ENCODE data around the gene PVRIG. TPM values are rescaled to one million over a fixed set of nuclear protein-coding genes. Genes with fewer than 3 reads are reported as not detected.
A peak's percentile ranks its signal among the peaks of the same experiment; 100 is the strongest.
"Not testable (repeated sequence)": the region's sequence is repeated elsewhere in the genome, so short reads cannot be mapped to it uniquely, and the experiment has no call there.

The PVRIG gene
- total RNA-seq, 2 experiments from 2014 or later, result 22.7 to 22.8 TPM

DNA sequence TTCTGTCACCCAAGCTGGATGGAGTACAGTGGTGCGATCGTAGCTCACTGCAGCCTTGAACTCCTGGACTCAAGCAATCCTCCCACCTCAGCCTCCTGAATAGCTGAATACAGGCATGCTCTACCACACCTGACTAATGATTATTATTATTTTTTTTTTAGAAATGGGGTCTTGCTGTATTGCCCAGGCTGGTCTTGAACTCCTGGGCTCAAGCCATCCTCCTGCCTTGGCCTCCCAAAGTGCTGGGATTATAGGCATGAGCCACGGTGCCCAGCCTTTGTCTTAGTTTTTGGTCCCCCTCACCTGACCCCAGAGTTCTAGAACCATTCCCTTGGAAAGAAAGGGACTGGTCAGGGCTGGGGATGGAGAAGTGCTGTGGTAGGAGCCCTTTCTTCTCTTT, 39.7 kb upstream of the PVRIG start:
- H3K27ac Mint-ChIP-seq, result peak overlapping the region; percentile 72
- H3K4me3 Mint-ChIP-seq, result peak overlapping the region; percentile 44
- peaks cover 49% of the 10 kb centered on the region for H3K4me1 Mint-ChIP-seq (ENCODE audit: low read depth)
- DNase-seq; H3K9me3 Mint-ChIP-seq; intact Hi-C loops (cut with micrococcal nuclease); H3K36me3 Mint-ChIP-seq (ENCODE audit: low read depth); H3K27me3 Mint-ChIP-seq (ENCODE audit: low read depth): not testable (repeated sequence)
- CTCF ChIA-PET, result interaction anchor here (0.6 to 4.3 kb wide), 6 partner anchors 9 to 190 kb away, joined by 3 to 30 read pairs (median 4); no protein-coding TSS in a partner anchor

DNA sequence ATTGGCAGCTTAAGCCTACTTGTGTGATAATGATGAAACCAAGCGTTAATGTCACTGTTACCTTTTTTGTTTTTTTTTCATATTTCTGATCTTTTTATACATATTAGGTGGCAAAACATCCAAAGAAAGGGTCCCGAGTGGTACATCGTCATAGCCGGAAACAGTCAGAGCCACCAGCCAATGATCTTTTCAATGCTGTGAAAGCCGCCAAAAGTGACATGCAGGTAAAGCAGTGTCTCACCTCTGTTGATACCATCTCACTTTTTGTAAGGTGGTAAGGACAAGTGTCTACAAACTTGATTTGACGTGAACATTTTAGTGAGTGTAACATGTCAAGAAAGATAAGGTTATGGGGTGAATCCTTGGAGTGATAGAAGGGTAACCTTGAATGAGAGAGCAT, 37.1 kb upstream of the PVRIG start:
- CTCF ChIA-PET, result interaction anchor here (1.3 kb wide), 1 partner anchor 44 kb away, joined by 4 read pairs; no protein-coding TSS in a partner anchor
- H3K4me3 Mint-ChIP-seq, result not testable (repeated sequence)
- peaks cover 35% of the 10 kb centered on the region for H3K4me1 Mint-ChIP-seq (ENCODE audit: low read depth)

DNA sequence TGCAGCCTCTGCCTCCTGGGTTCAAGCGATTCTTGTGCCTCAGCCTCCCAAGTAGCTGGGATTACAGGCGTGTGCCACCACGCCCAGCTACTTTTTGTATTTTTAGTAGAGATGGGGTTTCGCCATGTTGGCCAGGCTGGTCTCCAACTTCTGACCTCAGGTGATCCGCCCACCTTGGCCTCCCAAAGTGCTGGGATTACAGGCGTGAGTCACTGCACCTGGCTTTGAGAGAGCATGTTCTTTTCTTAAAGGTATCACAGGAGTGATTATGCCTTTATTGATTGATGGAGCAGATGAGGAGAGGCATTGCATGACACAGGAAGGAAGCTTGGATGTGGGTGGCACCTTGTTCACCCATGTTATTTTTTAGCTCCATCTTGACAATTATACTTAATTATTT, 36.7 kb upstream of the PVRIG start:
- intact Hi-C loops (cut with micrococcal nuclease); H3K36me3 Mint-ChIP-seq (ENCODE audit: low read depth); H3K27ac Mint-ChIP-seq: not testable (repeated sequence)

More for the DNA sequence above, 37.1 kb upstream of the PVRIG start:
- DNase-seq, result peak; percentile 33
- H3K27ac Mint-ChIP-seq; H3K9me3 Mint-ChIP-seq; intact Hi-C loops (cut with micrococcal nuclease); H3K27me3 Mint-ChIP-seq (ENCODE audit: low read depth); H3K36me3 Mint-ChIP-seq (ENCODE audit: low read depth): not testable (repeated sequence)

GRCh38 chr7:100185726-100186125, 34.0 kb upstream of the PVRIG start:
- peaks cover 5% of the 10 kb centered on the region for H3K36me3 Mint-ChIP-seq (ENCODE audit: low read depth)
- peaks cover 37% of the 10 kb centered on the region for H3K4me1 Mint-ChIP-seq (ENCODE audit: low read depth)
- CTCF ChIA-PET, result interaction anchor here (0.6 to 2.0 kb wide), 3 partner anchors 17 to 31 kb away, joined by 3 to 7 read pairs (median 4); partner anchors contain the start of gene GAL3ST4
- H3K9me3 Mint-ChIP-seq, result no peaks in the 10 kb centered on the region
- H3K4me3 Mint-ChIP-seq, result no peak overlapping the region
- intact Hi-C loops (cut with micrococcal nuclease), result no loop called here
- DNase-seq, result no peak
- no peak overlapping the region for H3K27ac Mint-ChIP-seq
- H3K27me3 Mint-ChIP-seq (ENCODE audit: low read depth), result no peaks in the 10 kb centered on the region

More for the DNA sequence above, 36.7 kb upstream of the PVRIG start:
- not testable (repeated sequence) for H3K27me3 Mint-ChIP-seq (ENCODE audit: low read depth); H3K4me3 Mint-ChIP-seq; H3K9me3 Mint-ChIP-seq; DNase-seq
- CTCF ChIA-PET, result interaction anchor here (0.7 kb wide), 1 partner anchor 50 kb away, joined by 3 read pairs; no protein-coding TSS in a partner anchor
- H3K4me1 Mint-ChIP-seq (ENCODE audit: low read depth), result peaks cover 31% of the 10 kb centered on the region

- Mint-ChIP-seq H3K4me1 (ENCODE audit: low read depth) (peaks cover 37% of the 10 kb centered on the region), H3K36me3 (ENCODE audit: low read depth) (no peaks in the 10 kb centered on the region), H3K4me3 (no peak overlapping the region), H3K27ac (no peak overlapping the region), H3K27me3 (ENCODE audit: low read depth) (no peaks in the 10 kb centered on the region), H3K9me3 (no peaks in the 10 kb centered on the region)
- no peak for DNase-seq
- intact Hi-C loops (cut with micrococcal nuclease), result no loop called here
- CTCF ChIA-PET, result interaction anchor here (0.7 to 3.9 kb wide), 10 partner anchors 10 to 219 kb away, joined by 3 to 39 read pairs (median 4); partner anchors contain the start of genes GAL3ST4, GPC2 and STAG3
Observed at GRCh38 chr7:100189061-100189460, 30.7 kb upstream of the PVRIG start.

DNA sequence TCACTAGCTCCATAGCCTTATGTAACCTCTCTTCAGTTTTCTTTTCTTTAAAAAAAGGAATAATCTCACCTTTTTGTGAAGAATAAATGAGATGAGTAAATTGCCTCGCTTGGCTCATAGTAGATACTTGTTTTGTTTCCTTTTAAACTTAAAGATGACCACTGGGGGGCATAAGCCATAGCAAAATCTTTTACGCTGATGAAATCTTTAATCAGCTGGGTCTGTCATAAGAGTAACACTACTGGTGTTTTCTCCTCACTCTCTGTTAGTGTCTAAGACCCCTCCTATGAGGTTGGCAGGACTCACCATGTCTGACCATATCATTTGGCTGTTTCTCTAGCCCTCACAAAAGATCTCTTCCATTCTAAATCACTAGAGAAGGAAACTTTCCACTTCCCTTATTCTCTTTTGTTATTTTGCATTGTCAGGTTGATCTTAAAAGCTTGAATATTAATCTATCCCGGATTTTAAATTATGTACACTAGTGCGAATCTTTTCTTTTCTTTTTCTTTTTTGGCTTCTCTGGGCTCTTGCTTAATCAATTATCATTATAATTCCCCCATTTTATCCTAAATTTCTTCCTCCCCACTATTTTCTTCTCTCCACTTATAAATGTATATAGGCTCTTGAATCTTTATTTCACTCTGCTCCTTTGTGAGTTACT, 29.6 kb upstream of the PVRIG start:
- Mint-ChIP-seq H3K27ac (peak overlapping the region; percentile 80), H3K4me3 (no peak overlapping the region), H3K27me3 (ENCODE audit: low read depth) (no peaks in the 10 kb centered on the region), H3K4me1 (ENCODE audit: low read depth) (peaks cover 45% of the 10 kb centered on the region), H3K9me3 (no peaks in the 10 kb centered on the region), H3K36me3 (ENCODE audit: low read depth) (peaks cover 3% of the 10 kb centered on the region)
- CTCF ChIA-PET, result interaction anchor here (0.5 to 3.9 kb wide), 16 partner anchors 8 to 217 kb away, joined by 3 to 39 read pairs (median 4); partner anchors contain the start of genes GPC2 and STAG3
- no peak for DNase-seq
- intact Hi-C loops (cut with micrococcal nuclease), result loop anchor here (1.0 kb wide), 4 partner anchors 19 to 217 kb away; partner anchors contain the start of gene LAMTOR4

DNA sequence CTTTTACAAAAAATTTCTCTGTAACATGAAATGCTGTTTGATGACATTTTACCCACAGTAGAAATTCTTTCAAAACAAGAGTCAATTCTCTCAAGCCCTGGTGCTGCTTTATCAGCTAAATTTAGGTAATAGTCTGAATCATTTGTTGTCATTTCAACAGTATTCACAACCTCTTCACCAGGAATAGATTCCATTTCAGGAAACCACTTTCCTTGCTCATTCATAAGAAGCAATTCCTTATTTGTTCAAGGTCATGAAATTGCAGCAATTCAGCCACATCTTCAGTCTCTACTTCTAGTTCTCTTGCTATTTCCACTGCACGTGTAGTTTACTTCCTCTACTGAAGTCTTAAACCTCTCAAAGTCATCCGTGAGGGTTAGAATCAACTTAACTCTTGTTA, 28.0 kb upstream of the PVRIG start:
- DNase-seq, result no peak
- H3K36me3 Mint-ChIP-seq (ENCODE audit: low read depth), result peaks cover 3% of the 10 kb centered on the region
- no peaks in the 10 kb centered on the region for H3K27me3 Mint-ChIP-seq (ENCODE audit: low read depth)
- H3K4me3 Mint-ChIP-seq, result no peak overlapping the region
- no peaks in the 10 kb centered on the region for H3K9me3 Mint-ChIP-seq
- intact Hi-C loops (cut with micrococcal nuclease), result no loop called here
- peak overlapping the region; percentile 56 for H3K27ac Mint-ChIP-seq
- CTCF ChIA-PET, result interaction anchor here (1.6 to 4.9 kb wide), 2 partner anchors 26 to 59 kb away, joined by 4 to 14 read pairs; no protein-coding TSS in a partner anchor
- peaks cover 55% of the 10 kb centered on the region for H3K4me1 Mint-ChIP-seq (ENCODE audit: low read depth)

DNA sequence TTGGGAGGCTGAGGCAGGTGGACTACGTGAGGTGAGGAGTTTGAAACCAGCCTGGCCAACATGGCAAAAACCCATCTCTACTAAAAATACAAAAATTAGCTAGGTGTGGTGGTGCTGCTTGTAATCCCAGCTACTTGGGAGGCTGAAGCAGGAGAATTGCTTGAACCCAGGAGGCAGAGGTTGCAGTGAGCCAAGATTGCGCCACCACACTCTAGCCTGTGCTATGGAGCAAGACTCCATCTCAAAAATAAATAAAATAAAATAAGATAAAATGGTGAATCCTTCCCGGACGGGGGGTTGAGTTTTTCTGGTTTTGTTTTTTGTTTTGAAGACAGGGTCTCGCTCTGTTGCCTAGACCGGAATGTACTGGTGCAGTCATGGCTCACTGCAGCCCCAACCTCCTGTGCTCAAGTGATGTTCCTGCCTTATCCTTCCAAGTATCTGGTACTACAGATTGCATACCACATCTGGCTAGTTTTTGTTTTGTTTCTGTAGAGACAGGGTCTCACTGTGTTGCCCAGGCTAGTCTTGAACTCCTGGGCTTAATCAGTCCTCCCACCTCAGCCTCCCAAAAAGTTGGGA, 27.4 kb upstream of the PVRIG start:
- H3K36me3 Mint-ChIP-seq (ENCODE audit: low read depth); H3K4me3 Mint-ChIP-seq; intact Hi-C loops (cut with micrococcal nuclease); DNase-seq; H3K9me3 Mint-ChIP-seq; H3K27me3 Mint-ChIP-seq (ENCODE audit: low read depth): not testable (repeated sequence)
- peaks cover 55% of the 10 kb centered on the region for H3K4me1 Mint-ChIP-seq (ENCODE audit: low read depth)
- peak overlapping the region; percentile 56 for H3K27ac Mint-ChIP-seq
- CTCF ChIA-PET, result interaction anchor here (0.6 to 4.9 kb wide), 6 partner anchors 17 to 87 kb away, joined by 3 to 17 read pairs (median 4); no protein-coding TSS in a partner anchor

DNA sequence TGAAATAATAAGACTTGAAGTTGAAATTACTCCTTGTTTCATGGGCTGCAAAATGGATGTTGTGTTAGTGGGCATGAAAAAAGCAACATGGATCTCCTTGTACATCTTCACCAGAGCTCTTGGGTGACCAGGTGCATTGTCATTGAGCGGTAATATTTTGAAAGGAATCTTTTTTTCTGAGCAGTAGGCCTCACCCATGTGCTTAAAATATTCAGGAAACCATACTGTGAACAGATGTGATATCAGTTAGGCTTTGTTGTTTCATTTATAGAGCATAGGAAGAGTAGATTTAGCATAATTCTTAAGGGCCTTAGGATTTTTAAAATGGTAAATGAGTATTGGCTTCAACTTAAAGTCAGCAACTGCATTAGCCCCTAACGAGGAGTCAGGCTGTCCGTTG, 26.8 kb upstream of the PVRIG start:
- Mint-ChIP-seq H3K27ac (no peak overlapping the region), H3K9me3 (no peaks in the 10 kb centered on the region), H3K36me3 (ENCODE audit: low read depth) (peaks cover 3% of the 10 kb centered on the region), H3K27me3 (ENCODE audit: low read depth) (no peaks in the 10 kb centered on the region), H3K4me3 (no peak overlapping the region), H3K4me1 (ENCODE audit: low read depth) (peaks cover 55% of the 10 kb centered on the region)
- CTCF ChIA-PET, result interaction anchor here (0.9 to 4.9 kb wide), 10 partner anchors 12 to 64 kb away, joined by 3 to 17 read pairs (median 4); partner anchors contain the start of gene GAL3ST4
- intact Hi-C loops (cut with micrococcal nuclease), result no loop called here
- DNase-seq, result no peak

- peak overlapping the region; percentile 10 for H3K27ac Mint-ChIP-seq
- intact Hi-C loops (cut with micrococcal nuclease), result no loop called here
- H3K36me3 Mint-ChIP-seq (ENCODE audit: low read depth), result peaks cover 3% of the 10 kb centered on the region
- no peak for DNase-seq
- CTCF ChIA-PET, result interaction anchor here (1.5 to 4.9 kb wide), 4 partner anchors 14 to 62 kb away, joined by 4 to 17 read pairs (median 10); no protein-coding TSS in a partner anchor
- H3K4me1 Mint-ChIP-seq (ENCODE audit: low read depth), result peaks cover 51% of the 10 kb centered on the region
- H3K27me3 Mint-ChIP-seq (ENCODE audit: low read depth), result no peaks in the 10 kb centered on the region
- H3K4me3 Mint-ChIP-seq, result no peak overlapping the region
- no peaks in the 10 kb centered on the region for H3K9me3 Mint-ChIP-seq
Observed at GRCh38 chr7:100195222-100195621, 24.5 kb upstream of the PVRIG start.

GRCh38 chr7:100195901-100196322, 23.8 kb upstream of the PVRIG start:
- H3K27me3 Mint-ChIP-seq (ENCODE audit: low read depth); intact Hi-C loops (cut with micrococcal nuclease); H3K36me3 Mint-ChIP-seq (ENCODE audit: low read depth); H3K9me3 Mint-ChIP-seq; H3K4me3 Mint-ChIP-seq; DNase-seq: not testable (repeated sequence)
- Mint-ChIP-seq H3K4me1 (ENCODE audit: low read depth) (peaks cover 46% of the 10 kb centered on the region), H3K27ac (peak overlapping the region; percentile 21)
- CTCF ChIA-PET, result interaction anchor here (0.6 to 4.9 kb wide), 6 partner anchors 19 to 201 kb away, joined by 4 to 14 read pairs (median 5); partner anchors contain the start of gene GPC2

DNA sequence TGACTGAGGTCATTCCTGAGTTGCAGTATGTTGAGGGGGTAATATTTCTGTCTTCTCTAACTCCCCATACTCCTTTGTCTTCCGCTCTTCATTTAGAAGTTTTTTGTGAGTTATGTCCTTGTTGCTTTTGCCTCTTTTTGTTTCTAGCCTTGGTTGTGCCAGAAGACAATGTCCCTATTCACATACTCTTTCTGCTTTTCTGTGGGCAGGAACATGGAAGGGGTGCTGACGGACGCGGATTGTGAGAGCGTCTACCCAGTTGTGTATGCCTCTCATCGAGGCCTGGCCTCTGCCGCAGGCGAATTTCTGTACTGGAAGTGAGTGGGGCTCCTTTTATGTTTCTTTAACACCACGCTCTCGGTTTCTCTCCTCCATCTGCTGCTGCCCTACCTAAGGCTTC, 21.5 kb upstream of the PVRIG start:
- intact Hi-C loops (cut with micrococcal nuclease), result no loop called here
- H3K4me1 Mint-ChIP-seq (ENCODE audit: low read depth), result peaks cover 26% of the 10 kb centered on the region
- DNase-seq, result no peak
- H3K27me3 Mint-ChIP-seq (ENCODE audit: low read depth), result no peaks in the 10 kb centered on the region
- no peak overlapping the region for H3K4me3 Mint-ChIP-seq
- H3K27ac Mint-ChIP-seq, result no peak overlapping the region
- H3K36me3 Mint-ChIP-seq (ENCODE audit: low read depth), result peaks cover 3% of the 10 kb centered on the region
- no peaks in the 10 kb centered on the region for H3K9me3 Mint-ChIP-seq
- CTCF ChIA-PET, result no interaction called here

Measured in activated naive CD4-positive, alpha-beta T cell treated with anti-CD3 and anti-CD28 coated beads for 36 hours (primary cell).